PC-9 (cell line): ENCODE measurements around the gene RPL37A. TPM values are rescaled to one million over a fixed set of nuclear protein-coding genes. Genes with fewer than 3 reads are reported as not detected.

Source experiments
- BruUV-seq: library from RNA; stranded (reverse); fragments of 400-500 nt; replicated peaks from 2 replicates; lab custom pipeline; 2021; lab: Mats Ljungman, UMichigan
- CTCF ChIA-PET: fragments of 300-600 bp; sonication (Branson Sonifier 250); formaldehyde crosslinking; loops from one replicate; lab custom pipeline; 2022; ENCODE audit warnings: antibody characterized with exemption; lab: Charles Lee
- POLR2A ChIA-PET: fragments of 300-600 bp; sonication (Branson Sonifier 250); formaldehyde crosslinking; loops from one replicate; lab custom pipeline; 2022; ENCODE audit warnings: antibody characterized with exemption; ENCODE audit not compliant: unreplicated experiment; lab: Charles Lee
- DNase-seq, 2 experiments: peaks; one replicate each; pipeline versions ENCODE4 v3.0.0 to v3.0.0-alpha.2; 2015 to 2022; ENCODE audit warnings: mixed read lengths in 1 of 2
- H2AFZ ChIP-seq: fragments of 200-600 bp; sonication (generic); 2 replicates; pipeline ENCODE4 v1.8.1; 2017; ENCODE audit warnings: antibody characterized with exemption
- H3F3A ChIP-seq: fragments of 200-600 bp; sonication (generic); 2 replicates; pipeline ENCODE4 v1.8.1; 2017; ENCODE audit warnings: antibody characterized with exemption, mild to moderate bottlenecking, low read depth; ENCODE audit not compliant: insufficient read depth
- H3K27ac ChIP-seq: fragments of 200-600 bp; sonication (generic); 2 replicates; pipeline ENCODE4 v1.6.1; 2016; ENCODE audit warnings: mixed run types
- H3K27me3 ChIP-seq: fragments of 200-600 bp; sonication (generic); 2 replicates; pipeline ENCODE4 v1.6.1; 2016; ENCODE audit warnings: low read depth, mixed run types; ENCODE audit not compliant: insufficient read depth
- H3K36me3 ChIP-seq: fragments of 200-600 bp; sonication (generic); 2 replicates; pipeline ENCODE4 v1.6.1; 2016; ENCODE audit warnings: low read depth, mixed run types
- H3K4me1 ChIP-seq: fragments of 200-600 bp; sonication (generic); replicated peaks from 2 replicates; pipeline ENCODE4 v1.6.1; 2016; ENCODE audit warnings: mixed run types; ENCODE audit not compliant: insufficient read depth
- H3K4me2 ChIP-seq: fragments of 200-600 bp; sonication (generic); 2 replicates; pipeline ENCODE4 v1.6.1; 2017; ENCODE audit warnings: mixed run types
- H3K4me3 ChIP-seq: fragments of 200-600 bp; sonication (generic); 2 replicates; pipeline ENCODE4 v1.6.1; 2016; ENCODE audit warnings: mixed run types
- H3K79me2 ChIP-seq: fragments of 200-600 bp; sonication (generic); 2 replicates; pipeline ENCODE4 v1.6.1; 2017; ENCODE audit warnings: low read depth, mixed run types
- H3K9me2 ChIP-seq: fragments of 200-600 bp; sonication (generic); 2 replicates; pipeline ENCODE4 v1.8.1; 2017; ENCODE audit warnings: mild to moderate bottlenecking; ENCODE audit not compliant: insufficient read depth
- H3K9me3 ChIP-seq: fragments of 200-600 bp; sonication (generic); 2 replicates; pipeline ENCODE4 v1.8.1; 2016; ENCODE audit warnings: low read depth; ENCODE audit not compliant: insufficient read depth
- H4K20me1 ChIP-seq: fragments of 200-600 bp; sonication (generic); 2 replicates; pipeline ENCODE4 v1.8.1; 2017; ENCODE audit not compliant: insufficient read depth
- CTCF ChIP-seq: fragments of 200-600 bp; sonication (generic); conservative IDR thresholded peaks from 2 replicates; pipeline ENCODE4 v1.6.1; 2017; ENCODE audit warnings: mixed run types, antibody characterized with exemption, mild to moderate bottlenecking, moderate library complexity
- EZH2 ChIP-seq: fragments of 200-600 bp; sonication (generic); IDR thresholded peaks from 2 replicates; pipeline ENCODE4 v1.8.0; 2017; ENCODE audit warnings: antibody characterized with exemption, low read depth
- intact Hi-C: fragments of 100-400 bp; cut with micrococcal nuclease; formaldehyde crosslinking; loops from one replicate; pipeline ENCODE4 v1.10.0; 2022; ENCODE audit not compliant: unreplicated experiment
- total RNA-seq: library from RNA; stranded (reverse); gene quantifications from 2 replicates; pipeline ENCODE4 v1.2.3, GENCODE V29; 2021

The RPL37A gene
- total RNA-seq, 1 experiment from 2014 or later, result 2,248 TPM

- Histone ChIP-seq H4K20me1 (no peaks in the 10 kb centered on the region), H3K27me3 (no peaks in the 10 kb centered on the region), H3K4me3 (no peak overlapping the region), H3K9me3 (no peaks in the 10 kb centered on the region), H3K27ac (peak overlapping the region; percentile 60), H3K9me2 (no peaks in the 10 kb centered on the region), H3F3A (peaks cover 28% of the 10 kb centered on the region), H3K79me2 (no peaks in the 10 kb centered on the region), H3K36me3 (no peaks in the 10 kb centered on the region), H3K4me1 (peaks cover 52% of the 10 kb centered on the region), H2AFZ (no peak overlapping the region), H3K4me2 (peak overlapping the region; percentile 37)
- ChIA-PET CTCF (interaction anchor here (1.0 to 1.2 kb wide), 2 partner anchors 20 to 28 kb away, joined by 3 to 7 read pairs; no protein-coding TSS in a partner anchor), POLR2A (interaction anchor here (0.5 kb wide), 1 partner anchor 104 kb away, joined by 4 read pairs; no protein-coding TSS in a partner anchor)
- DNase-seq, result peak; percentile 85 to 88
- TF ChIP-seq EZH2 (no peak), CTCF (no peak)
- no TSS peak for BruUV-seq
- intact Hi-C loops, result loop anchor here (2.0 to 5.0 kb wide), 2 partner anchors 37 to 92 kb away; partner anchors contain the start of gene IGFBP2
Measured at GRCh38 chr2:216539791-216540241, 41.2 kb downstream of the RPL37A start.

GRCh38 chr2:216540920-216541319 is 42.3 kb downstream of the RPL37A start:
- Histone ChIP-seq H3K9me2 (no peaks in the 10 kb centered on the region), H3K9me3 (no peaks in the 10 kb centered on the region), H4K20me1 (no peaks in the 10 kb centered on the region), H3K36me3 (no peaks in the 10 kb centered on the region), H3K4me2 (no peak overlapping the region; the same call in 1 of the 2 replicates), H3K4me1 (peaks cover 42% of the 10 kb centered on the region), H3K27ac (no peak overlapping the region), H2AFZ (no peak overlapping the region), H3F3A (peaks cover 26% of the 10 kb centered on the region), H3K79me2 (no peaks in the 10 kb centered on the region), H3K4me3 (no peak overlapping the region), H3K27me3 (no peaks in the 10 kb centered on the region)
- BruUV-seq, result no TSS peak
- no peak for DNase-seq
- no peak for TF ChIP-seq CTCF
- TF ChIP-seq EZH2, result no peak
- intact Hi-C loops, result loop anchor here (2.0 to 5.0 kb wide), 2 partner anchors 36 to 91 kb away; partner anchors contain the start of gene IGFBP2
- CTCF ChIA-PET, result interaction anchor here (0.5 to 0.6 kb wide), 2 partner anchors 27 to 106 kb away, joined by 3 read pairs; no protein-coding TSS in a partner anchor
- POLR2A ChIA-PET, result interaction anchor here (0.6 kb wide), 1 partner anchor 423 kb away, joined by 4 read pairs; no protein-coding TSS in a partner anchor

- CTCF ChIA-PET, result interaction anchor here (0.5 kb wide), 1 partner anchor 26 kb away, joined by 3 read pairs; no protein-coding TSS in a partner anchor
- intact Hi-C loops, result loop anchor here (2.0 to 5.0 kb wide), 2 partner anchors 35 to 91 kb away; partner anchors contain the start of gene IGFBP2
Measured at GRCh38 chr2:216541505-216541904, 42.9 kb downstream of the RPL37A start.

More at GRCh38 chr2:216541505-216541904, 42.9 kb downstream of the RPL37A start:
- no TSS peak for BruUV-seq
- H3K36me3 ChIP-seq, result no peaks in the 10 kb centered on the region
- peaks cover 21% of the 10 kb centered on the region for H3F3A ChIP-seq
- H3K4me3 ChIP-seq, result no peak overlapping the region
- no peaks in the 10 kb centered on the region for H3K9me2 ChIP-seq
- no peaks in the 10 kb centered on the region for H3K9me3 ChIP-seq
- no peak for DNase-seq
- peaks cover 36% of the 10 kb centered on the region for H3K4me1 ChIP-seq
- TF ChIP-seq EZH2 (no peak), CTCF (no peak)
- no peak overlapping the region for H3K27ac ChIP-seq
- no peaks in the 10 kb centered on the region for H3K27me3 ChIP-seq
- no peak overlapping the region for H2AFZ ChIP-seq
- no peaks in the 10 kb centered on the region for H4K20me1 ChIP-seq
- H3K79me2 ChIP-seq, result no peaks in the 10 kb centered on the region
- H3K4me2 ChIP-seq, result no peak overlapping the region
- POLR2A ChIA-PET, result interaction anchor here (0.6 kb wide), 1 partner anchor 423 kb away, joined by 4 read pairs; no protein-coding TSS in a partner anchor
